BJ (cell line): ENCODE results near the gene AVPI1. TPM values are rescaled to one million over a fixed set of nuclear protein-coding genes. Genes with fewer than 3 reads are reported as not detected.

Experiments
- CTCF ChIA-PET: fragments of 350-600 bp; formaldehyde crosslinking; extraction: SDS; loops from one replicate; lab custom pipeline; 2021; ENCODE audit warnings: antibody characterized with exemption, inconsistent platforms; lab: Yijun Ruan, JAX
- POLR2A ChIA-PET: fragments of 300-600 bp; sonication (Branson Sonifier 250); formaldehyde crosslinking; extraction: SDS; loops from one replicate; lab custom pipeline; 2021; ENCODE audit warnings: antibody characterized with exemption; lab: Charles Lee
- DNase-seq: peaks from one replicate; pipeline ENCODE4 v3.0.0-alpha.2; 2011; ENCODE audit warnings: low read depth
- H3K27me3 ChIP-seq: 2 replicates; pipeline ENCODE4 v1.6.0; 2011; ENCODE audit warnings: low read length; ENCODE audit not compliant: control insufficient read depth, insufficient read depth
- H3K36me3 ChIP-seq: 2 replicates; pipeline ENCODE4 v1.5.1; 2011; ENCODE audit warnings: low read length; ENCODE audit not compliant: control insufficient read depth, insufficient read depth
- H3K4me3 ChIP-seq: 2 replicates; pipeline ENCODE4 v1.5.1; 2011; ENCODE audit warnings: low read depth, mild to moderate bottlenecking, control low read depth, low read length
- CTCF ChIP-seq: IDR thresholded peaks from 2 replicates; pipeline ENCODE4 v1.5.1; 2011; ENCODE audit warnings: low read depth, mild to moderate bottlenecking, control low read depth, inconsistent platforms, low read length, moderate library complexity; ENCODE audit not compliant: insufficient read depth
- polyA plus RNA-seq: library from polyadenylated mRNA; depleted of rRNA; stranded (reverse); fragments of >200 nt; gene quantifications from 2 replicates; pipeline ENCODE4 v1.2.3, GENCODE V29; 2011

The AVPI1 gene
- polyA plus RNA-seq, 1 experiment, result 32.4 TPM

DNA sequence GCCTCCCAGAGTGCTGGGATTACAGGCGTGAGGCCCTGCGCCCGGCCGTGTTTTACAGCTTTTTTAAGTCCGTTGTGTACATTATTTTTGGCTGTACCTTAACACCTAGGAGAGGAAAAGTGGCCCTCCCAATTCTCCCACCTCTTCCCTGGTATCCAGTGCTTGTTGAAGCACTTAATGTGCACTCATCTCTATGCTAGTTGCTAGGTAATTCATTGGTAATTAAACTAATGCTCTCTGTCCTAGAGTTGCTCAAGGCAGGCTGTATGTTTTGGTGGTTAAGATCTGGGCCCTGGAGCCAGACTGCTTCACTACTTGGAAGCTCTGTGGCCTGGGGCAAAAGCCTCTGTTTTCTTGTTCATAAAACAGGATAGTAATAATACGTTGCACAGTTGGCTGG, 19.6 kb downstream of the AVPI1 start:
- TF ChIP-seq CTCF, result no peak
- DNase-seq, result no peak
- POLR2A ChIA-PET, result no interaction called here
- H3K36me3 ChIP-seq, result peaks cover 16% of the 10 kb centered on the region
- no peak overlapping the region for H3K4me3 ChIP-seq
- no peaks in the 10 kb centered on the region for H3K27me3 ChIP-seq
- CTCF ChIA-PET, result interaction anchor here (0.6 to 2.9 kb wide), 3 partner anchors 9 to 34 kb away, joined by 3 to 11 read pairs (median 4); no protein-coding TSS in a partner anchor

GRCh38 chr10:97666992-97667391, 20.0 kb downstream of the AVPI1 start:
- POLR2A ChIA-PET, result no interaction called here
- no peak for TF ChIP-seq CTCF
- CTCF ChIA-PET, result interaction anchor here (0.6 to 2.9 kb wide), 2 partner anchors 9 to 28 kb away, joined by 4 to 11 read pairs; no protein-coding TSS in a partner anchor
- Histone ChIP-seq H3K27me3 (no peaks in the 10 kb centered on the region), H3K36me3 (peaks cover 18% of the 10 kb centered on the region), H3K4me3 (no peak overlapping the region)
- DNase-seq, result no peak

- Histone ChIP-seq H3K36me3 (peaks cover 14% of the 10 kb centered on the region), H3K4me3 (no peak overlapping the region), H3K27me3 (no peaks in the 10 kb centered on the region)
- ChIA-PET POLR2A (no interaction called here), CTCF (interaction anchor here (0.9 to 3.9 kb wide), 3 partner anchors 12 to 92 kb away, joined by 3 to 13 read pairs (median 4); partner anchors contain the start of gene ANKRD2)
- TF ChIP-seq CTCF, result no peak
- no peak for DNase-seq
Measured at GRCh38 chr10:97664282-97664850, 22.7 kb downstream of the AVPI1 start.

GRCh38 chr10:97659589-97659988, 27.5 kb downstream of the AVPI1 start:
- Histone ChIP-seq H3K27me3 (no peaks in the 10 kb centered on the region), H3K4me3 (no peak overlapping the region), H3K36me3 (peaks cover 12% of the 10 kb centered on the region)
- DNase-seq, result peak; percentile 44
- TF ChIP-seq CTCF, result no peak
- CTCF ChIA-PET, result interaction anchor here (0.6 to 1.2 kb wide), 4 partner anchors 16 to 192 kb away, joined by 3 to 5 read pairs (median 4); no protein-coding TSS in a partner anchor
- POLR2A ChIA-PET, result no interaction called here

GRCh38 chr10:97656777-97657176, 30.3 kb downstream of the AVPI1 start:
- ChIA-PET POLR2A (no interaction called here), CTCF (interaction anchor here (0.6 kb wide), 1 partner anchor 371 kb away, joined by 3 read pairs; no protein-coding TSS in a partner anchor)
- Histone ChIP-seq H3K36me3 (peaks cover 9% of the 10 kb centered on the region), H3K27me3 (no peaks in the 10 kb centered on the region), H3K4me3 (no peak overlapping the region)
- no peak for TF ChIP-seq CTCF
- no peak for DNase-seq
